ENCODE results near the gene YY1.

DNA sequence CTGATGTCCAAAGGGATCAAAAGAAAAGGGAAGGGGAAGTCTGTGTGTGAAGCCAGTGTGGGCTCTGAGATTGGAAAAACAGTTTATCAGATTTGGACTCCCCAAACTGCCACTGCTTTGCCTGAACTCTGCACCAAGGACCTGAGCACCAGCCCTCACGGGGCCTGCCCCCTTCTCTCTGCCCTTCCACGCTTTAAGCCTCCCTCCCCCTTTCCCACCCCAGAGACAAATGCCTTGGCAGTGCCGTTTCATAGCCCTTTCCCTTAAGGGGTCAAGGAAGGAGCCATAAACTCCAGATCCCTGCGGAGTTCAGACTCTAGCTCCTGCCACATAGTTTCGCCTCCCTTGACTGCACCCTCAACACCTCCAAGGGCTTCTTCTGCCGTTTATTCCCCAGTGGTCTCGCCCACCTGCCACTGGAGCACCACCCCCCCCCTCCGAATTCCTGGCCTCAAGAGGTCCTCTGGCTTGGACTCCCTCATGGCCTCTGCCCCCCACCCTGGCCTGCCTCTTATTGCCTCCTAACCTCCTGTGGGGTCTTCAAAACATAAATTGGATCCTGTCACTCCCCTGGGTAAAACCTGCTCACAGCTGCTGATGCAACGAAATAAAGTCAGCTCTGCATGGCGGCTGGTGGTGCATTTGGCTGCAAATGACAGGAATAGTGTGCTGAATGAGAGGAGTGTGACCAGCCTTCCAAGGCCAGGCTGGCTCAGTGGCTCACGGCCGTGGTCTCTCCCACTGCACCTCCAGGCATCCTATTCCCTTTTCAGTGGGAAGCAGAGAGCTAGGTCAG, 48.5 kb downstream of the YY1 start:
- TF ChIP-seq CTCF (IDR thresholded peaks at IDR 0.05) (no peak), POLR2A (IDR thresholded peaks at IDR 0.05) (no peak)

All from thyroid gland (tissue), 4 donors.